Lower lobe of right lung (tissue), 2 donors: ENCODE results near the gene FOLR3. TPM values are rescaled to one million over a fixed set of nuclear protein-coding genes. Genes with fewer than 3 reads are reported as not detected.
"Not testable (repeated sequence)": the region's sequence is repeated elsewhere in the genome, so short reads cannot be mapped to it uniquely, and the experiment has no call there.

ENCODE experiments used
- ATAC-seq, 2 donors: fragments of 200-7000 bp; cut with Tn5 transposase; one replicate each; pipeline ENCODE4 v1.9.1; 2020 to 2022; ENCODE audit warnings: mild to moderate bottlenecking in 2 of 2, moderate library complexity in 2 of 2
- DNase-seq: peaks from one replicate; pipeline ENCODE4 v3.0.0-alpha.2; 2020
- H3K27ac ChIP-seq: fragments of 200-600 bp; one replicate; pipeline ENCODE4 v1.8.0; 2022
- H3K27me3 ChIP-seq: fragments of 200-600 bp; one replicate; pipeline ENCODE4 v1.8.0; 2022; ENCODE audit warnings: low read depth
- H3K36me3 ChIP-seq: fragments of 200-600 bp; one replicate; pipeline ENCODE4 v1.8.0; 2022; ENCODE audit warnings: mild to moderate bottlenecking
- H3K4me1 ChIP-seq: fragments of 200-600 bp; one replicate; pipeline ENCODE4 v1.8.0; 2022
- H3K4me3 ChIP-seq: fragments of 200-600 bp; one replicate; pipeline ENCODE4 v1.8.0; 2022; ENCODE audit warnings: mild to moderate bottlenecking
- H3K9me3 ChIP-seq: fragments of 200-600 bp; one replicate; pipeline ENCODE4 v1.8.0; 2022
- intact Hi-C: fragments of 100-400 bp; cut with DNase I; formaldehyde crosslinking; loops from one replicate; pipeline ENCODE4 v1.11.0; 2022
- total RNA-seq: library from RNA; stranded (reverse); fragmentation: NEBNext Ultra II Directional; extraction: Animal tissue kit (Norgen Biotek cat#: 25700); gene quantifications from one replicate; pipeline ENCODE4 v1.2.1, GENCODE V29; 2021
- TF ChIP-seq, protein P1 (sequence below): fragments of 200-600 bp; IDR thresholded peaks from one replicate; pipeline ENCODE4 v1.8.0; 2022; ENCODE audit warnings: antibody characterized with exemption, mild to moderate bottlenecking
- donor health status: DM: no; HTN: yes; CAD: no; lungs with severe emphysema.

Gene FOLR3
- total RNA-seq, 1 donor from 2014 or later = 53.1 TPM

DNA sequence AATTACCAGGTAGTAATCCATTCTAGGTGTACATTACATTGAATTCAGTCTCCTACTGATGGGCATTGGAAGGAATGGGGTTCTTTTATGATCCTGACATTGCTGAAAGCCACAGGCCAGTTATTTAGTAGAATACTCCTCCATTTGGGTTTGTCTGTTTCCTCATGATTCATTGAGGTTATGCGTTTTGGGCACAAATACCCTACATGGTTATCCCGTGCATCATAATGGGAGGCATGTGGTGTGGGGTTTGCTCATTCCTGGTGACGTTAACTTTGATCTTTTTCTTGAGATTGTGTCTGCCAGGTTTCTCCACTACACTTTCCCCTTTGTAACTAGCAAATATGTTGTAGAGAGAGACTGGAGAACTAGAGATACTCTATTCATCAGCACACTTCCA, 5.5 kb downstream of the FOLR3 start:
- Histone ChIP-seq H3K4me3 (no peak overlapping the region), H3K9me3 (no peaks in the 10 kb centered on the region), H3K36me3 (no peaks in the 10 kb centered on the region), H3K27ac (no peak overlapping the region), H3K27me3 (no peaks in the 10 kb centered on the region), H3K4me1 (no peaks in the 10 kb centered on the region)
- ATAC-seq (no peak), DNase-seq (no peak)
- TF ChIP-seq, protein P1, sequence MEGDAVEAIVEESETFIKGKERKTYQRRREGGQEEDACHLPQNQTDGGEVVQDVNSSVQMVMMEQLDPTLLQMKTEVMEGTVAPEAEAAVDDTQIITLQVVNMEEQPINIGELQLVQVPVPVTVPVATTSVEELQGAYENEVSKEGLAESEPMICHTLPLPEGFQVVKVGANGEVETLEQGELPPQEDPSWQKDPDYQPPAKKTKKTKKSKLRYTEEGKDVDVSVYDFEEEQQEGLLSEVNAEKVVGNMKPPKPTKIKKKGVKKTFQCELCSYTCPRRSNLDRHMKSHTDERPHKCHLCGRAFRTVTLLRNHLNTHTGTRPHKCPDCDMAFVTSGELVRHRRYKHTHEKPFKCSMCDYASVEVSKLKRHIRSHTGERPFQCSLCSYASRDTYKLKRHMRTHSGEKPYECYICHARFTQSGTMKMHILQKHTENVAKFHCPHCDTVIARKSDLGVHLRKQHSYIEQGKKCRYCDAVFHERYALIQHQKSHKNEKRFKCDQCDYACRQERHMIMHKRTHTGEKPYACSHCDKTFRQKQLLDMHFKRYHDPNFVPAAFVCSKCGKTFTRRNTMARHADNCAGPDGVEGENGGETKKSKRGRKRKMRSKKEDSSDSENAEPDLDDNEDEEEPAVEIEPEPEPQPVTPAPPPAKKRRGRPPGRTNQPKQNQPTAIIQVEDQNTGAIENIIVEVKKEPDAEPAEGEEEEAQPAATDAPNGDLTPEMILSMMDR = no peak
- intact Hi-C loops = no loop called here

DNA sequence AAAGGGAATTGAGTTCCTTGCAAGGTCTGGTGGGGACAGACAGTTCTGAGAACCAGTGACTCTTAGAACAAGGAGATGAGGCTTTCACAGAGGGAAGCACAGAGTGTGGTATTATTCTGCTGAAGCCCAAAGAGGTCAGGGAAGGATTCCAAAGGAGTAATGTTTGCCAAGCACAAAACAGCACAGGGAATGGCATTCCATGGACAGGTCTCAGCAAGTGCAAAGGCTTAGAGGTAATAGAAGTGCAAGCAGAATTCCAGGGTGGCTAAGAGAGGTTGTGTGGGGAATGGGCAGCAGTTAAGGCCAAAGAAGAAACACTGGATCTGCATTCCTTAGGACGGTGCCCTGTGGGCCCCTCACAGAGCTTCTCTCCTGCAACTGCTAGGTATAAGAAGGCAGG, 6.6 kb downstream of the FOLR3 start:
- H3K4me3 ChIP-seq, H3K27ac ChIP-seq, DNase-seq, H3K36me3 ChIP-seq, H3K9me3 ChIP-seq, H3K27me3 ChIP-seq, ATAC-seq, H3K4me1 ChIP-seq, intact Hi-C loops: not testable (repeated sequence)

DNA sequence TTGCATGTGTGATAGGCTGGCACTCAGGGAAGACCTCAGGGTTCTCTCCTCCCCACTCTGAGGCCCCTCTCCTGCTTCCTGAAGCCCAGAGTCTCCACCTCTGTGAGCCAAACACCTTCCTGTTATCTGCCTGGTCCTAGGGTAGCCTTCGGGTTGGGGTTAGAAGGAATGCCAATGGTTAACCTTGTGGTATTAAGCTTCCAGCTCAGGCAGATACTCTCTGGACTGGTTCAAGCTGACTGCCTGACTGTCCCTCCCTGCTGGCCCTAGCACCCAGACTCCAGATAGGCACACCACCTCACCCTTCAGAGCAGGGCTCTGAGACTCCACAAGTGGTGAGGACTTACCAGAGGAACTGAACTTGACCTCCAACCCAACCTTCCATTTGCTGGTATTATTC, 7.0 kb downstream of the FOLR3 start:
- H3K9me3 ChIP-seq, intact Hi-C loops, H3K36me3 ChIP-seq, H3K27ac ChIP-seq, H3K4me1 ChIP-seq, H3K4me3 ChIP-seq, DNase-seq, H3K27me3 ChIP-seq, ATAC-seq: not testable (repeated sequence)

DNA sequence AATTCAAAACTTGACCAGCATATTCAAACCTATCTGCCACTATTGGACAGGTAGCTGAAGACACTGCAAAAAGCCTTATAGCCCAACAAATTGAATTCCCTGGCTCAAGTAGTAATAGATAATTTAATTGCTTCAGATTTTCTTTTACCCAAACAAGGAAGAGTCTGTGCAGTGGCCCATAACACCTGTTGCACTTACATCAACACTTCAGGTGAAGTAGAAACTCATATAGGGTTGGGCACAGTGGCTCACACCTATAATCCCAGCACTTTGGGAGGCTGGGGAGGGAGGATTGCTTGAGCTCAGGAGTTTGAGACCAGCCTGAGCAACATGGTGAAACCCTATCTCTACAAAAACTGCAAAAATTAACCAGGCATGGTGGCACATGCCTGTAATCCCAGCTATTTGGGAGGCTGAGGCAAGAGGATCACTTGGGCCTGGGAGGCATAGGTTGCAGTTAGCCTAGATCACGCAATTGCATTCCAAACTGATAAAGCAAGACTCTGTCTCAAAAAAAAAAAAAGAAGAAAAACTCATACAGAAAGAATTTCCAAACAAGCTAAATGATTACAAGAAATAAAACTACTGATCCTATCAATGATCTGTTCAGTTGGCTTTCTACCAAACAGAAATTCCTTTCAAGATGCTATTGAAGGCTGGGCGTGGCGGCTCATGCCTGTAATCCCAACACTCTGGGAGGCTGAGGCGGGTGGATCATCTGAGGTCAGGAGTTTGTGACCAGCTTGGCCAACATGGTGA, 9.5 kb downstream of the FOLR3 start:
- intact Hi-C loops = no loop called here
- no peak overlapping the region for H3K27ac ChIP-seq
- no peaks in the 10 kb centered on the region for H3K27me3 ChIP-seq
- TF ChIP-seq, protein P1 = no peak
- DNase-seq (no peak), ATAC-seq (no peak)
- H3K4me1 ChIP-seq = no peaks in the 10 kb centered on the region
- no peaks in the 10 kb centered on the region for H3K9me3 ChIP-seq
- H3K36me3 ChIP-seq = no peaks in the 10 kb centered on the region
- H3K4me3 ChIP-seq = no peak overlapping the region

DNA sequence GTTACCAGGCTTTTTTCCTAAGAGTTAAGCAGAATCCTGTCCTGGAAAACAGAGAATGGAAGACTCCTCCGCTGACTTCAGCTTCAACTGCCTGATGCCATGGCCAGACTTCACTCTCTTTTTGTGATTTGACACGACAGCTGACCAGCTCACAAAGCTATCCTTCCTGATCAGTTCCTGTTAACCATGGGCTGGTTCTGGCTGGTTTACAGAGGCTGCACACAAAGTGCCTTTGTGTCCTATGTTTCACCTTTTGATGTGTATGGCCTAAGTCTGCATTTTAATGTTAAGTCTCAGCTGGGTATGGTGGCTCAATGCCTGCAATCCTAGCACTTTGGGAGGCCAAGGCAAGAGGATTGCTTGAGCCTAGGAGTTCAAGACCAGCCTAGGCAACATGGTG, 11.1 kb downstream of the FOLR3 start:
- intact Hi-C loops = no loop called here
- Histone ChIP-seq H3K4me1 (no peaks in the 10 kb centered on the region), H3K4me3 (no peak overlapping the region), H3K27me3 (no peaks in the 10 kb centered on the region), H3K27ac (no peak overlapping the region), H3K36me3 (no peaks in the 10 kb centered on the region), H3K9me3 (no peaks in the 10 kb centered on the region)
- DNase-seq = no peak
- TF ChIP-seq, protein P1 = no peak
- ATAC-seq = no peak

DNA sequence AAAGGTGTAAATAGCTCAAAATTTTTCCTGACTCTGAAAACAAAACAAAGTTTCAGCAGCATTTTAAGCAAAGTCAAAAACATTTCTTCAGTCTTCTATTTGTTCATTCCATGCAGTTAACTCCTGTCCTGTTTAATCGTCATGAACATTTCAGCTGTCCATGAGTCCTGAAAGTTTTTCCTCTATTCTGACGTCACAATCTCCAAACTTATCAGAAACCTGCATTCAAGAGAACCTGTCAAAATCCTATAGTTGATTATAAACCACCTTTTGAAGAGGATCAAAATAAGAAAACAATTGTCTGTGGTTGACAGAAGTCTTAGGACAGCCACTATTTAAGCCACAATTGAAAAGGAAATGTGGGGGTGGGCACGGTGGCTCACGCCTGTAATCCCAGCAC, 15.4 kb downstream of the FOLR3 start:
- H3K4me1 ChIP-seq = no peaks in the 10 kb centered on the region
- H3K4me3 ChIP-seq = no peak overlapping the region
- H3K36me3 ChIP-seq = no peaks in the 10 kb centered on the region
- DNase-seq (no peak), ATAC-seq (no peak)
- H3K27me3 ChIP-seq = no peaks in the 10 kb centered on the region
- TF ChIP-seq, protein P1 = no peak
- H3K27ac ChIP-seq = no peak overlapping the region
- intact Hi-C loops = no loop called here
- H3K9me3 ChIP-seq = no peaks in the 10 kb centered on the region

DNA sequence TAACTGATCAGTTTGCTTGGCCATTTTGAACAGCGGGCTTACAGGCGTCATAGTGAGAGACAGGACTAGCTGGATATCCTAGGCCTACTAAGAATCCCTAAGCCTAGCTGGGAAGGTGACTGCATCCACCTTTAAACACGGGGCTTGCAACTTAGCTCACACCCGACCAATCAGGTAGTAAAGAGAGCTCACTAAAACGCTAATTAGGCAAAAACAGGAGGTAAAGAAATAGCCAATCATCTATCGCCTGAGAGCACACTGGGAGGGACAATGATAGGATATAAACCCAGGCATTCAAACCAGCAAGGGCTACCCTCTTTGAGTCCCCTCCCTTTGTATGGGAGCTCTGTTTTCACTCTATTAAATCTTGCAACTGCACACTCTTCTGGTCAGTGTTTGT, 18.3 kb downstream of the FOLR3 start:
- DNase-seq, H3K9me3 ChIP-seq, H3K4me3 ChIP-seq, ATAC-seq, H3K36me3 ChIP-seq, H3K27me3 ChIP-seq, H3K4me1 ChIP-seq, H3K27ac ChIP-seq, intact Hi-C loops: not testable (repeated sequence)
